Left ventricle myocardium inferior (tissue), 1 donor: ENCODE data around the gene STARD13. TPM values are rescaled to one million over a fixed set of nuclear protein-coding genes. Genes with fewer than 3 reads are reported as not detected.

ENCODE experiments used
- DNase-seq: peaks from one replicate; pipeline ENCODE4 v3.0.0-alpha.2; 2020
- H3K27ac ChIP-seq: fragments of 200-600 bp; replicated peaks from 2 replicates; pipeline ENCODE4 v1.8.0; 2021
- H3K27me3 ChIP-seq: fragments of 200-600 bp; 2 replicates; pipeline ENCODE4 v1.8.0; 2021; ENCODE audit warnings: low read depth
- H3K36me3 ChIP-seq: fragments of 200-600 bp; 2 replicates; pipeline ENCODE4 v1.8.0; 2021
- H3K4me1 ChIP-seq: fragments of 200-600 bp; 2 replicates; pipeline ENCODE4 v1.8.0; 2021
- H3K4me3 ChIP-seq: fragments of 200-600 bp; 2 replicates; pipeline ENCODE4 v1.8.0; 2021; ENCODE audit warnings: mild to moderate bottlenecking, moderate library complexity
- H3K9me3 ChIP-seq: fragments of 200-600 bp; replicated peaks from 2 replicates; pipeline ENCODE4 v1.8.0; 2021
- intact Hi-C: fragments of 100-400 bp; cut with micrococcal nuclease; formaldehyde crosslinking; loops from one replicate; pipeline ENCODE4 v1.11.0; 2022
- total RNA-seq: library from RNA; stranded (reverse); fragmentation: NEBNext Ultra II Directional; extraction: Animal tissue kit (Norgen Biotek cat#: 25700); gene quantifications from one replicate; pipeline ENCODE4 v1.2.1, GENCODE V29; 2021
- TF ChIP-seq, protein P1 (sequence below): fragments of 200-600 bp; IDR thresholded peaks from 2 replicates; pipeline ENCODE4 v1.8.0; 2021; ENCODE audit warnings: antibody characterized with exemption, mild to moderate bottlenecking, borderline replicate concordance
- donor health status: DM: no; HTN: yes; CAD: no; lungs with severe emphysema.

STARD13 gene
- total RNA-seq, 1 donor from 2014 or later: 29.9 TPM

DNA sequence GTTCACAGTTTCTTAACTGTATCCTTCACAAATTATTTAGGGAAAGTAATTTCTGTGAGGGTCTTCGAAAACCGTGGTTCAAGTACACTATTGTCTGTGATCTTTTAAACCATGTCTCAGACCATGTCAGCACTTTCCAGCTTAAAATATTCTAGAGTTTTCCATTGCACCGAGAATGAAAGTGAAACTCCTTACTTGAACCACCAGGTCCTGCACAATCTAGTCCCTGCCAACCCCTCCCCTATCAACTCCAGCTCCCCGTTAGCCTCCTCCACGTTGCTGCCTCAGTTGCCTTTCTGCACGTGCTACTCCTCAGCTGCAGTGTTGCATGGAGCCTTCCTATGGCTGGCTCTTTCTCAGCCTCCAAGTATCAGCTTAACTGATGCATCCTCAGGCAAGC is 7.2 kb upstream of the STARD13 start:
- Histone ChIP-seq H3K4me1 (peaks cover 34% of the 10 kb centered on the region), H3K4me3 (peak overlapping the region; percentile 53), H3K27ac (peak overlapping the region; percentile 50), H3K36me3 (no peaks in the 10 kb centered on the region), H3K9me3 (no peaks in the 10 kb centered on the region), H3K27me3 (no peaks in the 10 kb centered on the region)
- TF ChIP-seq, protein P1, sequence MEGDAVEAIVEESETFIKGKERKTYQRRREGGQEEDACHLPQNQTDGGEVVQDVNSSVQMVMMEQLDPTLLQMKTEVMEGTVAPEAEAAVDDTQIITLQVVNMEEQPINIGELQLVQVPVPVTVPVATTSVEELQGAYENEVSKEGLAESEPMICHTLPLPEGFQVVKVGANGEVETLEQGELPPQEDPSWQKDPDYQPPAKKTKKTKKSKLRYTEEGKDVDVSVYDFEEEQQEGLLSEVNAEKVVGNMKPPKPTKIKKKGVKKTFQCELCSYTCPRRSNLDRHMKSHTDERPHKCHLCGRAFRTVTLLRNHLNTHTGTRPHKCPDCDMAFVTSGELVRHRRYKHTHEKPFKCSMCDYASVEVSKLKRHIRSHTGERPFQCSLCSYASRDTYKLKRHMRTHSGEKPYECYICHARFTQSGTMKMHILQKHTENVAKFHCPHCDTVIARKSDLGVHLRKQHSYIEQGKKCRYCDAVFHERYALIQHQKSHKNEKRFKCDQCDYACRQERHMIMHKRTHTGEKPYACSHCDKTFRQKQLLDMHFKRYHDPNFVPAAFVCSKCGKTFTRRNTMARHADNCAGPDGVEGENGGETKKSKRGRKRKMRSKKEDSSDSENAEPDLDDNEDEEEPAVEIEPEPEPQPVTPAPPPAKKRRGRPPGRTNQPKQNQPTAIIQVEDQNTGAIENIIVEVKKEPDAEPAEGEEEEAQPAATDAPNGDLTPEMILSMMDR: no peak
- DNase-seq: no peak
- intact Hi-C loops: no loop called here

DNA sequence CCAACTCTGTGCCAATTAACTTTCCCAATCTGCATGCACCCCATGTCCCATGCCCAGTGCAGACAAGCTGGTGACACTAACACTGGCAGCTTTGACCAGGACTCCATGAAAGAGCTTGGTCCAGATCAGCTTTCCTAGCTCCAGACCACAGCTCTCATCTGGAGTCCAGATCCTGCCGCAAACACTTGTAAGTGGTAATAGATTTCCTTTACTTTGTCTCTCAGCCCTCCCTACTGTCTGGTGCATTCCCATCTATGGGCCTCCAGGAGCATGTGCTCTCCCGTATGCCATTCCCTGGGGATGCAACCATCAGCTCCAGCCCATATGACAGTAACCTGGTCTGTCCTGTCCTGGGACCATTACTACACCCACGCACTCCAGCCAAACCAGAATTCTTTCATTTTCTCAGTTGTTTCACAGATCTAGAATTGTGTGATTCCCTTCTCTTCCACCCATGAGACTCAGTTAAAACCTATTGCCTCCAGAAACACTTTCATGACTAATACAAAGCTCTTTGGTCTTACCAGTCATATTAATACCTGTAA is 4.9 kb upstream of the STARD13 start:
- no peak for DNase-seq
- intact Hi-C loops: no loop called here
- no peaks in the 10 kb centered on the region for H3K9me3 ChIP-seq

DNA sequence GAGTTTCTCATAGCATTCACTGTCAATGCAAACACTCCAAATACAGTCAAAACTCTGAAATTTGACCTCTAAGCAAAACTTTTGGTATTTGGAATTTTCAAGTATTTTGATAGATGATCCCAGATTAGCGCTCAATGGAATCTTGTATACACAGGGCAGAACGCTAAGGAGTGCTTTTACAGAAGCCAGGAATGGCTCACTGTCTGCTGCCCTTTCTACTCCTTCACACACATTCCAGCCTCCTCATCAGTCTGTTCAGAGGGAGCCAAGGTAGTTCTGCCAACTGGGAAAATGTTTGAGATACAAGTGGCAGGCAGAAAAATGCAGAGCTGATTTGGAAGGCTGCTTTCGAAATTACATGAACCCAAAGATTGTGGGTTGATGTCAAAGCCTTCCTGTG is 4.4 kb upstream of the STARD13 start:
- Histone ChIP-seq H3K4me1 (peaks cover 58% of the 10 kb centered on the region), H3K4me3 (no peak overlapping the region), H3K27ac (peak overlapping the region; percentile 69), H3K36me3 (no peaks in the 10 kb centered on the region), H3K9me3 (no peaks in the 10 kb centered on the region), H3K27me3 (no peaks in the 10 kb centered on the region)
- intact Hi-C loops: loop anchor here (10.0 kb wide), 1 partner anchor 55 kb away; no protein-coding TSS in a partner anchor
- no peak for DNase-seq
- TF ChIP-seq, protein P1: no peak

More for the DNA sequence above, 4.9 kb upstream of the STARD13 start:
- Histone ChIP-seq H3K36me3 (no peaks in the 10 kb centered on the region), H3K27ac (peak overlapping the region; percentile 69), H3K4me1 (peaks cover 53% of the 10 kb centered on the region), H3K27me3 (no peaks in the 10 kb centered on the region), H3K4me3 (no peak overlapping the region)
- TF ChIP-seq, protein P1: no peak

DNA sequence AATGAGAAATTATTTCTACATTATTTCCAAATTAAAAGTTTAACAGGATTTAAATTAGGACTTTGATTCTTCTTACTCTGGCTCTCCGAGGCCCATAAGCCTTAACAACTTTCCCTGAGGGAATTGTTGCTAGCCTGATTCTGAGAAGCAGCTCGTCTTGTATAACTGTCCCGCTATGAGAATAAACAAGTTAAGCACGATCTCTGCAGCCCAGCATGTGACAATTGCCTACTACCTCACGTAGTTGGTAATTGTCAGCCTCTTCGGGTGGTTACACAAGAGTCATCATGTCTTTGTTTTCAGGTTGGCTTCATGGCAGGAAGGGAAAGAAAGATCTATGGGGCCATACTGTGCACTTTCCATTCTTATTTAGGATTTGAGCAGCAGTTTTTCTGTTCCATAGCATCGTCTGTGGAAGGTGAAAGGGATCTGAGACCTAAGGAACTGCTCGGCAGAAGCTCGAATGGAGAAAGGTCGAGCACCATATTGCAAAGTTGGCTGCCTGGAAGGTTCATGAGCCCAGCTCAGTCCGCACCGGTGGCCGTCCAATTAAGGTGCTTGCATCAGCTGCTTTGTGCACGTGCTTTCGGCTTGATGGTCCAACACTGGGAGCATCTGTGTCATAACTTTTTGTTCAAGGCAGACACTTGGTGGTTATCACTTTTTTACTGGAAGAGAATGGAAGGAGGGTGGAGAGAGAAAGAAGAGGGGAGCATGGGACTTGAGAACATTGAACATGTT is 1.8 kb upstream of the STARD13 start:
- Histone ChIP-seq H3K36me3 (no peaks in the 10 kb centered on the region), H3K4me3 (no peak overlapping the region), H3K9me3 (no peaks in the 10 kb centered on the region), H3K4me1 (peaks cover 73% of the 10 kb centered on the region), H3K27ac (peak overlapping the region; percentile 96), H3K27me3 (no peaks in the 10 kb centered on the region)
- DNase-seq: no peak
- intact Hi-C loops: loop anchor here (10.0 kb wide), 1 partner anchor 53 kb away; no protein-coding TSS in a partner anchor
- TF ChIP-seq, protein P1: no peak

DNA sequence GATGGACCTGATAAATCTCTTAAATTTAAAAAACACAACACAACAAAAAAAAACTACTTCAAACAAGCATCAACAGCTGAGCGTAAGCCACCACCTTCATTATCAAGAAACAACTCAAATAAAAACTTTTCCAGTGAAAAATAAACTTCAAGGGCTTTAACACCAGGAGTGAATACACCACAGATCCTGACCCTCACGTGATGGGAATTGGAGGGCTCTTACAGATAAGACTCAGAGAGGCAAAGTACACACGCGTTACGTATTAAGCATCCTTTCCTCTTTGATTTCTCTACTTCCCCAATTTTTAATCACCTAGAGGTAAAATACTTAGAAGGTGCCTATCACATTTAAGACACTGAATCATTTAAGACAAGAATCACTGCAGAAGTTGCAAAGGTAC is 573 bp upstream of the STARD13 start:
- H3K4me3 ChIP-seq: peak overlapping the region; percentile 82
- no peak for DNase-seq
- H3K27me3 ChIP-seq: no peaks in the 10 kb centered on the region
- intact Hi-C loops: loop anchor here (10.0 kb wide), 1 partner anchor 51 kb away; no protein-coding TSS in a partner anchor
- TF ChIP-seq, protein P1: no peak
- H3K9me3 ChIP-seq: no peaks in the 10 kb centered on the region
- peaks cover 78% of the 10 kb centered on the region for H3K4me1 ChIP-seq
- peak overlapping the region; percentile 96 for H3K27ac ChIP-seq
- no peaks in the 10 kb centered on the region for H3K36me3 ChIP-seq
